Measurements from ENCODE around the gene C11orf86.

DNA sequence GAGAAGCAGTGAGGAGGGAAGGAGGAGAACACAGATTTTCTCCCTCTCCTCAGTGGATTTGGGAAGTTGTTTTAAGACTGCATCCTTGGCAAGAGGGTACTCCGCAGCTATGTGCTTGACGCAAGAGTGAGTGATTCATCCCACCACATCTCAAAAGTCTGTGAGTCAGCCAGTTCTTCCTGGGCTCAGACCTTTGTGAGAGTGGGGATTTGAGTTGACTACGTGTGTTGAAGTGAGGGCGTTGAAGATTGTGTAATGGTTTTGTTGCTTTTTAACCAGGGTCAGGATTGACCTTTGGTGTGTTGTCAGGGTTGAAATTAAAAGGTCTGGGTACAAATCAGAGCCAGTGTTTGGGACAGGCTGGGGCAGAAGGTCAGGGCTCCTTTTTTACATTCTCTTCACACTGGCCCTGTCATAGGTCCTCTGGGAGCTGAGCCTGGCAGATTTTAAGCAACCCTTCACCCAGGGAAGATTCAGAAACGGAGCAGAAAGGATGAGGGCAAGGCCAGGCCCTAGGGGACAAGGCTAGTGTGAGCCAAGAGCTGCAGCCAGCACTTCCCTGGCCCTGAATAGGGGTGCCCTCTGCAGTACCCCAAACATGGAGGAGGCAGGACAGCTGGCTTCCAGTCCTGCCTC is 4.2 kb upstream of the C11orf86 start:
- TF ChIP-seq CTCF (IDR thresholded peaks at IDR 0.05) = no peak
- TF ChIP-seq POLR2A (IDR thresholded peaks at IDR 0.05) = no peak

Measured in heart left ventricle (tissue), 13 donors.